Astrocyte (in vitro differentiated cells and primary cell): Measurements from ENCODE around the gene CDC73.

Experiments
- EZH2 ChIP-seq: IDR thresholded peaks from 2 replicates; pipeline ENCODE4 v1.6.1; 2012; ENCODE audit warnings: mild to moderate bottlenecking, low read length, inconsistent platforms; ENCODE audit not compliant: insufficient read depth
- TF ChIP-seq, protein P1 (sequence below): IDR thresholded peaks from 2 replicates; pipeline ENCODE4 v1.5.1; 2011; ENCODE audit warnings: low read depth, mild to moderate bottlenecking, inconsistent platforms, low read length, moderate library complexity; ENCODE audit not compliant: insufficient read depth

DNA sequence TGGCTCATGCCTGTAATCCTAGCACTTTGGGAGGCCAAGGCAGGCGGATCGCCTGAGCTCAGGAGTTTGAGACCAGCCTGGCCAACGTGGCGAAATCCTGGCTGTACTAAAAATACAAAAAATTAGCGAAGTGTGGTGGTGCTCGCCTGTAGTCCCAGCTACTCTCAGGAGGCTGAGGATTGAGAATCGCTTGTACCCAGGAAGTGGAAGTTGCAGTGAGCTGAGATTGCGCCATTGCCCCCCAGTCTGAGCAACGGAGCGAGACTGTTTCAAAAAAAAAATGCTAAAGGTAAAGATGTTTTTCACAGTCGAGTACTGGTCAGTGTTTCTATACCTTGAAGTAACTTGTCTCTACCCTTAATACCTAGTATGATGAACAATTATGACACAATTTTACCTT lies 27.7 kb upstream of the CDC73 start:
- TF ChIP-seq, protein P1, sequence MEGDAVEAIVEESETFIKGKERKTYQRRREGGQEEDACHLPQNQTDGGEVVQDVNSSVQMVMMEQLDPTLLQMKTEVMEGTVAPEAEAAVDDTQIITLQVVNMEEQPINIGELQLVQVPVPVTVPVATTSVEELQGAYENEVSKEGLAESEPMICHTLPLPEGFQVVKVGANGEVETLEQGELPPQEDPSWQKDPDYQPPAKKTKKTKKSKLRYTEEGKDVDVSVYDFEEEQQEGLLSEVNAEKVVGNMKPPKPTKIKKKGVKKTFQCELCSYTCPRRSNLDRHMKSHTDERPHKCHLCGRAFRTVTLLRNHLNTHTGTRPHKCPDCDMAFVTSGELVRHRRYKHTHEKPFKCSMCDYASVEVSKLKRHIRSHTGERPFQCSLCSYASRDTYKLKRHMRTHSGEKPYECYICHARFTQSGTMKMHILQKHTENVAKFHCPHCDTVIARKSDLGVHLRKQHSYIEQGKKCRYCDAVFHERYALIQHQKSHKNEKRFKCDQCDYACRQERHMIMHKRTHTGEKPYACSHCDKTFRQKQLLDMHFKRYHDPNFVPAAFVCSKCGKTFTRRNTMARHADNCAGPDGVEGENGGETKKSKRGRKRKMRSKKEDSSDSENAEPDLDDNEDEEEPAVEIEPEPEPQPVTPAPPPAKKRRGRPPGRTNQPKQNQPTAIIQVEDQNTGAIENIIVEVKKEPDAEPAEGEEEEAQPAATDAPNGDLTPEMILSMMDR = no peak
- TF ChIP-seq EZH2 = no peak
